ENCODE measurements around the gene SHOX. TPM values are rescaled to one million over a fixed set of nuclear protein-coding genes. Genes with fewer than 3 reads are reported as not detected.
"Not testable (repeated sequence)": the region's sequence is repeated elsewhere in the genome, so short reads cannot be mapped to it uniquely, and the experiment has no call there.

SHOX gene
- polyA plus RNA-seq, 1 of the 3 experiments (the other 2 are of a cell fraction), result not detected

- H4K20me1 ChIP-seq (ENCODE audit: insufficient read depth), result no peaks in the 10 kb centered on the region
- ChIA-PET POLR2A (no interaction called here), CTCF (no interaction called here)
- no peak overlapping the region for H3K27ac ChIP-seq (ENCODE audit: low read depth in 2 of 2, low read length in 1 of 2)
- no peaks in the 10 kb centered on the region for H3K36me3 ChIP-seq (replicated peaks in 1 of 2; ENCODE audit: control insufficient read depth in 1 of 2, insufficient read depth in 2 of 2, low read length in 1 of 2)
- H3K79me2 ChIP-seq (ENCODE audit: insufficient read depth), result no peaks in the 10 kb centered on the region
- peaks cover 5% of the 10 kb centered on the region; the same call in 1 of the 2 replicates for H3K27me3 ChIP-seq (ENCODE audit: insufficient read depth)
- no peaks in the 10 kb centered on the region for H3K4me1 ChIP-seq (ENCODE audit: control insufficient read depth in 1 of 2, insufficient read depth in 2 of 2, low read depth in 1 of 2, low read length in 1 of 2)
- 5% methylated on average over 20 of the region's 21 CpGs for WGBS (ENCODE audit: low lambda C conversion rate)
- H3F3A ChIP-seq (replicated peaks; ENCODE audit: insufficient read depth), result no peaks in the 10 kb centered on the region
- H3K9me3 ChIP-seq, result no peaks in the 10 kb centered on the region
- no peak overlapping the region for H3K4me3 ChIP-seq (ENCODE audit: low read depth in 2 of 2, low read length in 1 of 2)
- H3K4me2 ChIP-seq, result no peak overlapping the region
- no peak overlapping the region for H2AFZ ChIP-seq (ENCODE audit: low read depth)
- TF ChIP-seq TCF12 (IDR thresholded peaks at IDR 0.05), result no peak
- no peak for TF ChIP-seq JUND (IDR thresholded peaks at IDR 0.05)
- TF ChIP-seq USF1 (IDR thresholded peaks at IDR 0.05; ENCODE audit: borderline replicate concordance, low read depth), result no peak
- H3K9me2 ChIP-seq, result no peaks in the 10 kb centered on the region
- no peak overlapping the region for H3K9ac ChIP-seq
- no peak for DNase-seq
These were observed 45.3 kb upstream of the SHOX start for GRCh38 chrX:585115-585808.

- ChIA-PET POLR2A (no interaction called here), CTCF (no interaction called here)
- Histone ChIP-seq H4K20me1 (ENCODE audit: insufficient read depth) (no peaks in the 10 kb centered on the region), H3K79me2 (ENCODE audit: insufficient read depth) (no peaks in the 10 kb centered on the region), H3K27me3 (ENCODE audit: insufficient read depth) (peaks cover 5% of the 10 kb centered on the region; the same call in 1 of the 2 replicates), H3K4me1 (ENCODE audit: control insufficient read depth in 1 of 2, insufficient read depth in 2 of 2, low read depth in 1 of 2, low read length in 1 of 2) (no peaks in the 10 kb centered on the region), H3K9ac (no peak overlapping the region), H3K4me3 (ENCODE audit: low read depth in 2 of 2, low read length in 1 of 2) (no peak overlapping the region), H3K4me2 (no peak overlapping the region), H2AFZ (ENCODE audit: low read depth) (no peak overlapping the region), H3K27ac (ENCODE audit: low read depth in 2 of 2, low read length in 1 of 2) (no peak overlapping the region), H3F3A (replicated peaks; ENCODE audit: insufficient read depth) (no peaks in the 10 kb centered on the region), H3K36me3 (replicated peaks in 1 of 2; ENCODE audit: control insufficient read depth in 1 of 2, insufficient read depth in 2 of 2, low read length in 1 of 2) (no peaks in the 10 kb centered on the region), H3K9me2 (no peaks in the 10 kb centered on the region), H3K9me3 (no peaks in the 10 kb centered on the region)
- TF ChIP-seq SMC3 (IDR thresholded peaks at IDR 0.05; ENCODE audit: low read depth, low read length), result no peak
- no peak for TF ChIP-seq TCF12 (IDR thresholded peaks at IDR 0.05)
- TF ChIP-seq FOXM1 (IDR thresholded peaks at IDR 0.05; ENCODE audit: low read depth), result no peak
- no peak for TF ChIP-seq TEAD4 (IDR thresholded peaks at IDR 0.05; ENCODE audit: borderline replicate concordance, insufficient read depth)
- no peak for TF ChIP-seq TAF1 (IDR thresholded peaks at IDR 0.05; ENCODE audit: borderline replicate concordance, low read depth, low read length)
- TF ChIP-seq REST (IDR thresholded peaks at IDR 0.05; ENCODE audit: low read depth, low read length), result no peak
- no peak for TF ChIP-seq JUND (IDR thresholded peaks at IDR 0.05)
- no peak for TF ChIP-seq MEF2A (IDR thresholded peaks at IDR 0.05; ENCODE audit: borderline replicate concordance, low read depth)
- no peak for TF ChIP-seq CHD2 (IDR thresholded peaks at IDR 0.05; ENCODE audit: low read length, partially characterized antibody)
- no peak for TF ChIP-seq GABPA (IDR thresholded peaks at IDR 0.05; ENCODE audit: low read depth)
- TF ChIP-seq PBX3 (IDR thresholded peaks at IDR 0.05), result no peak
- TF ChIP-seq RFX5 (IDR thresholded peaks at IDR 0.05; ENCODE audit: low read length), result no peak
- TF ChIP-seq MAX (IDR thresholded peaks at IDR 0.05; ENCODE audit: low read depth), result no peak
- TF ChIP-seq POLR2AphosphoS5 (IDR thresholded peaks at IDR 0.05; ENCODE audit: low read depth, low read length), result no peak
- TF ChIP-seq NRF1 (IDR thresholded peaks at IDR 0.05; ENCODE audit: low read depth, low read length), result no peak
- no peak for TF ChIP-seq RAD21 (IDR thresholded peaks at IDR 0.05; ENCODE audit: low read length)
- no peak for TF ChIP-seq RCOR1 (IDR thresholded peaks at IDR 0.05; ENCODE audit: low read length)
- TF ChIP-seq YY1 (IDR thresholded peaks at IDR 0.05; ENCODE audit: low read depth), result no peak
- no peak for DNase-seq
- WGBS (ENCODE audit: low lambda C conversion rate), result 18% methylated on average over 8 of the region's 8 CpGs
These were observed 44.2 kb upstream of the SHOX start for GRCh38 chrX:586351-586750.

- H3K9me2 ChIP-seq; H3F3A ChIP-seq (replicated peaks; ENCODE audit: insufficient read depth); H3K27ac ChIP-seq (ENCODE audit: low read depth in 2 of 2, low read length in 1 of 2); H3K4me1 ChIP-seq (ENCODE audit: control insufficient read depth in 1 of 2, insufficient read depth in 2 of 2, low read depth in 1 of 2, low read length in 1 of 2); H4K20me1 ChIP-seq (ENCODE audit: insufficient read depth); H3K27me3 ChIP-seq (ENCODE audit: insufficient read depth); H3K79me2 ChIP-seq (ENCODE audit: insufficient read depth); H2AFZ ChIP-seq (ENCODE audit: low read depth); H3K9me3 ChIP-seq; POLR2A ChIA-PET; H3K4me3 ChIP-seq (ENCODE audit: low read depth in 2 of 2, low read length in 1 of 2); H3K36me3 ChIP-seq (replicated peaks in 1 of 2; ENCODE audit: control insufficient read depth in 1 of 2, insufficient read depth in 2 of 2, low read length in 1 of 2); DNase-seq; CTCF ChIA-PET; H3K9ac ChIP-seq; H3K4me2 ChIP-seq: not testable (repeated sequence)
- WGBS (ENCODE audit: low lambda C conversion rate), result 38% methylated on average over 20 of the region's 20 CpGs
These were observed 41.3 kb upstream of the SHOX start for GRCh38 chrX:589261-589660.

All from SK-N-SH (cell line).